Measurements from ENCODE around the gene ERFE. TPM values are rescaled to one million over a fixed set of nuclear protein-coding genes. Genes with fewer than 3 reads are reported as not detected.

The ERFE gene
- total and polyA plus RNA-seq, 2 of the 13 experiments (the other 11 are each of a cell fraction or from before 2014, with no cell fraction given), result 0.09 TPM; not detected in 1

DNA sequence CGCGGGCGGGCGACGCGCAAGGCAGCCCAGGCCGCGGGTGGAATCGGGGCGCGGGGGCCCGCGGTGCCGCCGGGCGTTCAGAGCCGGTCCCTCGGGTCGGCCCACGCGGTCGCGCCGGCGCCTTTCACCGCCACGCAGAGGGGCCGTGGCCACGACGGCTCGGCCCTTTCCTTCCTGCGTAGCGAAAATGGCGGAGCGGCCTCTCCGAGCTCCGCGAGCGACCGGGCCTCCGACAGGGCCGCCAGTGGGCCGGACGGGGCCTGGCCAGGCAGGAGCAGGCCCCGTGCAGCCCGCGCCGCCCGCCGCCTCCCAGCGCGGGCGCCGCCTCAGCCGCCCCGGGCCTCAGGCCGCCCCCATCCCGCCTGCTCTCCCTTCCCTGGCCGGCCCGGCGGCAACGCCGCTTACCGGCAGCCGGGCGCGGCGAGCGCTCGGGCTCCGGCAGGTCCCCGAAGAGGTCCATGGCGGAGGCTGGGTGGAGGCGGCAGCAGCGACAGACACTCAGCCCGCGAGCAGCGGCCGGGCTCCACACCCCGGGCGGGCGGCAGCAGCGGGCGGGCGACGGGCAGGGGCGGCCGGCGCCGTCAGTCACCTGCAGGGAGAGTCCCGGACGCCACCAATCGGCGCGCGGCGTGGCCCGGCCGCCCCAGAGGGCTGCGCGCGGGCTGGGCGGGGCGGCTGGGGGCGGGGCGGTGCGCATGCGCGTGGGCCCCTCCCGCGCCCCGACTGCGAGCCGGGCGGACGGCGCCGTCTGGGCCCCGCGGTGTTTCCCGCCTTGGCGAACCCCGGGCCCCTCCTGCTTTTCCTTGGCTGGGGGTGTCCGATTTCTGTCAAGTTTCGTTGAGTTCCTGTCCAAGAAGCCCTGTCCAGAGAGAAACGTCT is 44.6 kb downstream of the ERFE start, which contains the start of gene ILKAP (continued):
- TF ChIP-seq, protein P1, sequence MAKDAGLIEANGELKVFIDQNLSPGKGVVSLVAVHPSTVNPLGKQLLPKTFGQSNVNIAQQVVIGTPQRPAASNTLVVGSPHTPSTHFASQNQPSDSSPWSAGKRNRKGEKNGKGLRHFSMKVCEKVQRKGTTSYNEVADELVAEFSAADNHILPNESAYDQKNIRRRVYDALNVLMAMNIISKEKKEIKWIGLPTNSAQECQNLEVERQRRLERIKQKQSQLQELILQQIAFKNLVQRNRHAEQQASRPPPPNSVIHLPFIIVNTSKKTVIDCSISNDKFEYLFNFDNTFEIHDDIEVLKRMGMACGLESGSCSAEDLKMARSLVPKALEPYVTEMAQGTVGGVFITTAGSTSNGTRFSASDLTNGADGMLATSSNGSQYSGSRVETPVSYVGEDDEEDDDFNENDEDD (CRISPR knock-in tag; IDR thresholded peaks at IDR 0.05; ENCODE audit: borderline replicate concordance), result peak; percentile 85
- TF ChIP-seq ZKSCAN8 (CRISPR knock-in tag; IDR thresholded peaks at IDR 0.05; ENCODE audit: borderline replicate concordance) (no peak), ZFP1 (CRISPR knock-in tag; IDR thresholded peaks at IDR 0.05) (no peak), HOXA3 (CRISPR knock-in tag; IDR thresholded peaks at IDR 0.05) (peak; percentile 69), FOSL1 (CRISPR knock-in tag; IDR thresholded peaks at IDR 0.05; ENCODE audit: borderline replicate concordance) (no peak), ZNF296 (CRISPR knock-in tag; conservative IDR thresholded peaks at IDR 0.05) (no peak), MEIS2 (CRISPR knock-in tag; IDR thresholded peaks at IDR 0.05) (peak; percentile 48), TAF1 (CRISPR knock-in tag; IDR thresholded peaks at IDR 0.05) (peak; percentile 28; the same call in 1 of the 2 replicates), ZFX (CRISPR knock-in tag; IDR thresholded peaks at IDR 0.05; ENCODE audit: low read depth) (peak; percentile 66; the same call in 1 of the 2 replicates), TBL1XR1 (IDR thresholded peaks at IDR 0.05; ENCODE audit: borderline replicate concordance, low read length, partially characterized antibody) (no peak), ZFYVE20 (CRISPR knock-in tag; IDR thresholded peaks at IDR 0.05; ENCODE audit: borderline replicate concordance, low read depth) (0 out of 2 replicates have a peak, but pooled peaks have one; percentile 41), ZNF792 (CRISPR knock-in tag; IDR thresholded peaks at IDR 0.05) (0 out of 2 replicates have a peak, but pooled peaks have one; percentile 48), ZNF607 (CRISPR knock-in tag; IDR thresholded peaks at IDR 0.05; ENCODE audit: borderline replicate concordance) (0 out of 2 replicates have a peak, but pooled peaks have one; percentile 46), ELF3 (CRISPR knock-in tag; IDR thresholded peaks at IDR 0.05) (0 out of 2 replicates have a peak, but pooled peaks have one; percentile 24), ZNF552 (CRISPR knock-in tag; IDR thresholded peaks at IDR 0.05; ENCODE audit: borderline replicate concordance) (0 out of 2 replicates have a peak, but pooled peaks have one; percentile 27), HDAC1 (CRISPR knock-in tag; IDR thresholded peaks at IDR 0.05) (peak; percentile 22; the same call in 1 of the 2 replicates), SMYD3 (CRISPR knock-in tag; IDR thresholded peaks at IDR 0.05) (peak; percentile 72; the same call in 1 of the 2 replicates), SOX5 (CRISPR knock-in tag; IDR thresholded peaks at IDR 0.05; ENCODE audit: borderline replicate concordance) (no peak)
- TF ChIP-seq, protein P2, sequence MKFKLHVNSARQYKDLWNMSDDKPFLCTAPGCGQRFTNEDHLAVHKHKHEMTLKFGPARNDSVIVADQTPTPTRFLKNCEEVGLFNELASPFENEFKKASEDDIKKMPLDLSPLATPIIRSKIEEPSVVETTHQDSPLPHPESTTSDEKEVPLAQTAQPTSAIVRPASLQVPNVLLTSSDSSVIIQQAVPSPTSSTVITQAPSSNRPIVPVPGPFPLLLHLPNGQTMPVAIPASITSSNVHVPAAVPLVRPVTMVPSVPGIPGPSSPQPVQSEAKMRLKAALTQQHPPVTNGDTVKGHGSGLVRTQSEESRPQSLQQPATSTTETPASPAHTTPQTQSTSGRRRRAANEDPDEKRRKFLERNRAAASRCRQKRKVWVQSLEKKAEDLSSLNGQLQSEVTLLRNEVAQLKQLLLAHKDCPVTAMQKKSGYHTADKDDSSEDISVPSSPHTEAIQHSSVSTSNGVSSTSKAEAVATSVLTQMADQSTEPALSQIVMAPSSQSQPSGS (CRISPR knock-in tag; IDR thresholded peaks at IDR 0.05), result no peak
- TF ChIP-seq, protein P3, sequence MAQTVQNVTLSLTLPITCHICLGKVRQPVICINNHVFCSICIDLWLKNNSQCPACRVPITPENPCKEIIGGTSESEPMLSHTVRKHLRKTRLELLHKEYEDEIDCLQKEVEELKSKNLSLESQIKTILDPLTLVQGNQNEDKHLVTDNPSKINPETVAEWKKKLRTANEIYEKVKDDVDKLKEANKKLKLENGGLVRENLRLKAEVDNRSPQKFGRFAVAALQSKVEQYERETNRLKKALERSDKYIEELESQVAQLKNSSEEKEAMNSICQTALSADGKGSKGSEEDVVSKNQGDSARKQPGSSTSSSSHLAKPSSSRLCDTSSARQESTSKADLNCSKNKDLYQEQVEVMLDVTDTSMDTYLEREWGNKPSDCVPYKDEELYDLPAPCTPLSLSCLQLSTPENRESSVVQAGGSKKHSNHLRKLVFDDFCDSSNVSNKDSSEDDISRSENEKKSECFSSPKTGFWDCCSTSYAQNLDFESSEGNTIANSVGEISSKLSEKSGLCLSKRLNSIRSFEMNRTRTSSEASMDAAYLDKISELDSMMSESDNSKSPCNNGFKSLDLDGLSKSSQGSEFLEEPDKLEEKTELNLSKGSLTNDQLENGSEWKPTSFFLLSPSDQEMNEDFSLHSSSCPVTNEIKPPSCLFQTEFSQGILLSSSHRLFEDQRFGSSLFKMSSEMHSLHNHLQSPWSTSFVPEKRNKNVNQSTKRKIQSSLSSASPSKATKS (CRISPR knock-in tag; IDR thresholded peaks at IDR 0.05), result no peak
- TF ChIP-seq, protein P4, sequence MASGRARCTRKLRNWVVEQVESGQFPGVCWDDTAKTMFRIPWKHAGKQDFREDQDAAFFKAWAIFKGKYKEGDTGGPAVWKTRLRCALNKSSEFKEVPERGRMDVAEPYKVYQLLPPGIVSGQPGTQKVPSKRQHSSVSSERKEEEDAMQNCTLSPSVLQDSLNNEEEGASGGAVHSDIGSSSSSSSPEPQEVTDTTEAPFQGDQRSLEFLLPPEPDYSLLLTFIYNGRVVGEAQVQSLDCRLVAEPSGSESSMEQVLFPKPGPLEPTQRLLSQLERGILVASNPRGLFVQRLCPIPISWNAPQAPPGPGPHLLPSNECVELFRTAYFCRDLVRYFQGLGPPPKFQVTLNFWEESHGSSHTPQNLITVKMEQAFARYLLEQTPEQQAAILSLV (CRISPR knock-in tag; IDR thresholded peaks at IDR 0.05; ENCODE audit: borderline replicate concordance), result 0 out of 2 replicates have a peak, but pooled peaks have one; percentile 10
- TF ChIP-seq, protein P5, sequence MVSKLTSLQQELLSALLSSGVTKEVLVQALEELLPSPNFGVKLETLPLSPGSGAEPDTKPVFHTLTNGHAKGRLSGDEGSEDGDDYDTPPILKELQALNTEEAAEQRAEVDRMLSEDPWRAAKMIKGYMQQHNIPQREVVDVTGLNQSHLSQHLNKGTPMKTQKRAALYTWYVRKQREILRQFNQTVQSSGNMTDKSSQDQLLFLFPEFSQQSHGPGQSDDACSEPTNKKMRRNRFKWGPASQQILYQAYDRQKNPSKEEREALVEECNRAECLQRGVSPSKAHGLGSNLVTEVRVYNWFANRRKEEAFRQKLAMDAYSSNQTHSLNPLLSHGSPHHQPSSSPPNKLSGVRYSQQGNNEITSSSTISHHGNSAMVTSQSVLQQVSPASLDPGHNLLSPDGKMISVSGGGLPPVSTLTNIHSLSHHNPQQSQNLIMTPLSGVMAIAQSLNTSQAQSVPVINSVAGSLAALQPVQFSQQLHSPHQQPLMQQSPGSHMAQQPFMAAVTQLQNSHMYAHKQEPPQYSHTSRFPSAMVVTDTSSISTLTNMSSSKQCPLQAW (CRISPR knock-in tag; IDR thresholded peaks at IDR 0.05), result 0 out of 2 replicates have a peak, but pooled peaks have one; percentile 77

Data from HepG2 (cell line).